Osteoblast (primary cell): Measurements from ENCODE around the gene DCP1A. TPM values are rescaled to one million over a fixed set of nuclear protein-coding genes. Genes with fewer than 3 reads are reported as not detected.
A peak's percentile ranks its signal among the peaks of the same experiment; 100 is the strongest.

ENCODE experiments used
- DNase-seq: peaks from one replicate; pipeline ENCODE4 v3.0.0; 2011; ENCODE audit warnings: low spot score, mixed read lengths; ENCODE audit not compliant: insufficient read length; ENCODE audit errors: missing footprints
- H2AFZ ChIP-seq: 2 replicates; pipeline ENCODE4 v1.6.0; 2011; ENCODE audit warnings: mild to moderate bottlenecking, low read length
- H3K27ac ChIP-seq: 2 replicates; pipeline ENCODE4 v1.5.1; 2011; ENCODE audit warnings: mild to moderate bottlenecking, low read depth, low read length, moderate library complexity
- H3K27me3 ChIP-seq: 2 replicates; pipeline ENCODE4 v1.6.0; 2012; ENCODE audit warnings: mild to moderate bottlenecking, control low read depth, inconsistent platforms, low read length, moderate library complexity; ENCODE audit not compliant: insufficient read depth
- H3K36me3 ChIP-seq: 2 replicates; pipeline ENCODE4 v1.5.1; 2011; ENCODE audit warnings: mild to moderate bottlenecking, low read length, control low read depth, moderate library complexity; ENCODE audit not compliant: insufficient read depth
- H3K4me1 ChIP-seq: 2 replicates; pipeline ENCODE4 v1.5.1; 2011; ENCODE audit warnings: mild to moderate bottlenecking, low read length, control low read depth, moderate library complexity; ENCODE audit not compliant: insufficient read depth
- H3K4me2 ChIP-seq: 2 replicates; pipeline ENCODE4 v1.6.0; 2011; ENCODE audit warnings: mild to moderate bottlenecking, low read length; ENCODE audit not compliant: insufficient read depth
- H3K4me3 ChIP-seq: fragments of 200-600 bp; sonication (generic); 3 replicates; pipeline ENCODE4 v1.5.1; 2012; ENCODE audit warnings: mild to moderate bottlenecking, low read length, inconsistent platforms; ENCODE audit not compliant: insufficient read depth
- H3K79me2 ChIP-seq: 2 replicates; pipeline ENCODE4 v1.6.0; 2012; ENCODE audit warnings: mild to moderate bottlenecking, low read length, control low read depth, inconsistent platforms; ENCODE audit not compliant: insufficient read depth
- H3K9me3 ChIP-seq: 2 replicates; pipeline ENCODE4 v1.5.1; 2011; ENCODE audit warnings: low read depth, low read length, control low read depth
- H4K20me1 ChIP-seq: 2 replicates; pipeline ENCODE4 v1.6.0; 2012; ENCODE audit warnings: mild to moderate bottlenecking, low read length, control low read depth; ENCODE audit not compliant: insufficient read depth
- CTCF ChIP-seq: IDR thresholded peaks from 2 replicates; pipeline ENCODE4 v1.5.1; 2011; ENCODE audit warnings: mild to moderate bottlenecking, low read depth, low read length, moderate library complexity; ENCODE audit errors: extremely low read depth
- total RNA-seq: library from RNA; depleted of rRNA; stranded (reverse); fragments of >200 nt; gene quantifications from 2 replicates; pipeline ENCODE4 v1.2.3, GENCODE V29; 2012

Gene DCP1A
- total RNA-seq, 1 donor, result 16.6 TPM

GRCh38 chr3:53240989-53241972, 106.1 kb downstream of the DCP1A start:
- Histone ChIP-seq H4K20me1 (peaks cover 47% of the 10 kb centered on the region), H3K9me3 (no peaks in the 10 kb centered on the region), H3K4me1 (peaks cover 42% of the 10 kb centered on the region), H2AFZ (no peak overlapping the region), H3K27ac (peak overlapping the region; percentile 62), H3K4me2 (no peak overlapping the region), H3K36me3 (peaks cover 64% of the 10 kb centered on the region), H3K27me3 (no peaks in the 10 kb centered on the region), H3K79me2 (peaks cover 84% of the 10 kb centered on the region), H3K4me3 (no peak overlapping the region)
- TF ChIP-seq CTCF, result no peak
- DNase-seq, result no peak

GRCh38 chr3:53239800-53240199, 107.5 kb downstream of the DCP1A start:
- Histone ChIP-seq H3K9me3 (no peaks in the 10 kb centered on the region), H3K4me2 (no peak overlapping the region), H3K4me1 (peaks cover 49% of the 10 kb centered on the region), H3K4me3 (no peak overlapping the region), H4K20me1 (peaks cover 37% of the 10 kb centered on the region), H3K27ac (peak overlapping the region; percentile 87), H3K27me3 (no peaks in the 10 kb centered on the region), H3K79me2 (peaks cover 83% of the 10 kb centered on the region), H3K36me3 (peaks cover 73% of the 10 kb centered on the region), H2AFZ (no peak overlapping the region)
- DNase-seq, result no peak
- no peak for TF ChIP-seq CTCF

GRCh38 chr3:53238886-53239285, 108.5 kb downstream of the DCP1A start:
- peaks cover 49% of the 10 kb centered on the region for H3K4me1 ChIP-seq
- H3K27ac ChIP-seq, result peak overlapping the region; percentile 87
- no peaks in the 10 kb centered on the region for H3K27me3 ChIP-seq
- DNase-seq, result no peak
- peak overlapping the region; percentile 27 for H3K4me2 ChIP-seq
- peaks cover 83% of the 10 kb centered on the region for H3K79me2 ChIP-seq
- TF ChIP-seq CTCF, result no peak
- no peak overlapping the region for H2AFZ ChIP-seq
- no peaks in the 10 kb centered on the region for H3K9me3 ChIP-seq
- H3K4me3 ChIP-seq, result no peak overlapping the region
- peaks cover 28% of the 10 kb centered on the region for H4K20me1 ChIP-seq
- H3K36me3 ChIP-seq, result peaks cover 79% of the 10 kb centered on the region

GRCh38 chr3:53238051-53238850, 109.1 kb downstream of the DCP1A start:
- Histone ChIP-seq H3K79me2 (peaks cover 83% of the 10 kb centered on the region), H4K20me1 (peaks cover 21% of the 10 kb centered on the region), H3K27ac (peak overlapping the region; percentile 87), H3K4me1 (peaks cover 42% of the 10 kb centered on the region), H3K9me3 (no peaks in the 10 kb centered on the region), H3K36me3 (peaks cover 80% of the 10 kb centered on the region), H3K27me3 (no peaks in the 10 kb centered on the region), H3K4me3 (no peak overlapping the region), H3K4me2 (peak overlapping the region; percentile 50), H2AFZ (no peak overlapping the region)
- no peak for TF ChIP-seq CTCF
- peak; percentile 99 for DNase-seq
